Keratinocyte (primary cell): ENCODE data around the gene ATXN2. TPM values are rescaled to one million over a fixed set of nuclear protein-coding genes. Genes with fewer than 3 reads are reported as not detected.

Source experiments
- DNase-seq: peaks from one replicate; pipeline ENCODE4 v3.0.0-alpha.2; 2011; ENCODE audit warnings: low read depth, missing footprints, low spot score
- FAIRE-seq: peaks from 2 replicates; lab custom pipeline; 2011; peaks lifted over from hg19 to GRCh38; lab: Jason Lieb, UNC
- H2AFZ ChIP-seq: 2 replicates; pipeline ENCODE4 v1.6.0; 2012; ENCODE audit warnings: low read length, control low read depth, inconsistent platforms; ENCODE audit not compliant: control insufficient read depth
- H3K27ac ChIP-seq: 2 replicates; pipeline ENCODE4 v1.5.1; 2011; ENCODE audit warnings: low read length; ENCODE audit not compliant: control insufficient read depth, insufficient read depth
- H3K27me3 ChIP-seq: 3 replicates; pipeline ENCODE4 v1.6.0; 2011; ENCODE audit warnings: low read length; ENCODE audit not compliant: control insufficient read depth, insufficient read depth; ENCODE audit errors: extremely low read depth
- H3K36me3 ChIP-seq, 2 experiments: 2 replicates in 1 of 2; 3 replicates in 1 of 2; pipeline ENCODE4 v1.5.1; 2011; ENCODE audit warnings: low read length in 2 of 2, mild to moderate bottlenecking in 1 of 2; ENCODE audit not compliant: control insufficient read depth in 2 of 2, insufficient read depth in 2 of 2; ENCODE audit errors: extremely low read depth in 1 of 2
- H3K4me1 ChIP-seq: 3 replicates; pipeline ENCODE4 v1.5.1; 2011; ENCODE audit warnings: low read length; ENCODE audit not compliant: control insufficient read depth, insufficient read depth; ENCODE audit errors: extremely low read depth
- H3K4me2 ChIP-seq: 3 replicates; pipeline ENCODE4 v1.6.0; 2011; ENCODE audit warnings: low read depth, low read length; ENCODE audit not compliant: control insufficient read depth, insufficient read depth; ENCODE audit errors: extremely low read depth
- H3K4me3 ChIP-seq, 3 experiments: fragments of 200-600 bp in 1 of 3; sonication (generic) in 1 of 3; 2 replicates in 2 of 3; 3 replicates in 1 of 3; pipeline ENCODE4 v1.5.1; 2011 to 2016; ENCODE audit warnings: low read length in 3 of 3, mild to moderate bottlenecking in 3 of 3, control low read depth in 2 of 3, inconsistent platforms in 1 of 3, low read depth in 1 of 3, mixed read lengths in 1 of 3, mixed run types in 1 of 3, moderate library complexity in 1 of 3; ENCODE audit not compliant: control insufficient read depth in 2 of 3, insufficient read depth in 2 of 3; ENCODE audit errors: extremely low read depth in 1 of 3
- H3K79me2 ChIP-seq: 2 replicates; pipeline ENCODE4 v1.6.0; 2012; ENCODE audit warnings: low read length; ENCODE audit not compliant: control insufficient read depth, insufficient read depth
- H3K9ac ChIP-seq: 3 replicates; pipeline ENCODE4 v1.6.0; 2011; ENCODE audit warnings: low read length; ENCODE audit not compliant: control insufficient read depth, insufficient read depth; ENCODE audit errors: extremely low read depth
- H3K9me1 ChIP-seq: 3 replicates; pipeline ENCODE4 v1.6.0; 2011; ENCODE audit warnings: low read length; ENCODE audit not compliant: control insufficient read depth, insufficient read depth; ENCODE audit errors: extremely low read depth
- H3K9me3 ChIP-seq: 2 replicates; pipeline ENCODE4 v1.5.1; 2012; ENCODE audit warnings: low read depth, low read length; ENCODE audit not compliant: control insufficient read depth
- H4K20me1 ChIP-seq: 3 replicates; pipeline ENCODE4 v1.6.0; 2011; ENCODE audit warnings: low read length; ENCODE audit not compliant: control insufficient read depth, insufficient read depth; ENCODE audit errors: extremely low read depth
- EZH2 ChIP-seq: IDR thresholded peaks from one replicate; pipeline ENCODE4 v1.6.1; 2012; ENCODE audit warnings: inconsistent platforms, mild to moderate bottlenecking, low read length, moderate library complexity
- dilution Hi-C: fragments of 300-500 bp; cut with MboI; formaldehyde crosslinking; loops from one replicate; pipeline ENCODE4 v1.7.0; 2020; ENCODE audit warnings: low sequenced_read_pairs; ENCODE audit not compliant: extremely low pct_ligation_motif_present
- polyA plus RNA-seq, 5 experiments: library from polyadenylated mRNA; depleted of rRNA in 3 of 5; stranded (reverse) in 3 of 5; stranded (forward) in 1 of 5; unstranded in 1 of 5; fragments of >200 nt; gene quantifications; 1 replicate in 1 of 5; 2 replicates in 3 of 5; 3 replicates in 1 of 5; pipeline versions ENCODE4 v1.2.1 to v1.2.3, GENCODE V29; 2011 to 2012; ENCODE audit warnings: missing spikeins in 2 of 5, low read depth in 1 of 5, low replicate concordance in 1 of 5
- TF ChIP-seq, protein P1 (sequence below), 3 experiments: IDR thresholded peaks in 1 of 3; conservative IDR thresholded peaks in 1 of 3; optimal IDR thresholded peaks in 1 of 3; 2 replicates in 2 of 3; 3 replicates in 1 of 3; pipeline versions ENCODE3 to v1.5.1; 2011; ENCODE audit warnings: low read length in 3 of 3, mild to moderate bottlenecking in 3 of 3, moderate library complexity in 2 of 3, control low read depth in 1 of 3, inconsistent platforms in 1 of 3; ENCODE audit not compliant: insufficient read depth in 2 of 3; ENCODE audit errors: extremely low read depth in 1 of 3

ATXN2 gene
- polyA plus RNA-seq, 1 donor (not counting 4 experiments of a cell fraction or from before 2014, with no cell fraction given), result 19.6 TPM

DNA sequence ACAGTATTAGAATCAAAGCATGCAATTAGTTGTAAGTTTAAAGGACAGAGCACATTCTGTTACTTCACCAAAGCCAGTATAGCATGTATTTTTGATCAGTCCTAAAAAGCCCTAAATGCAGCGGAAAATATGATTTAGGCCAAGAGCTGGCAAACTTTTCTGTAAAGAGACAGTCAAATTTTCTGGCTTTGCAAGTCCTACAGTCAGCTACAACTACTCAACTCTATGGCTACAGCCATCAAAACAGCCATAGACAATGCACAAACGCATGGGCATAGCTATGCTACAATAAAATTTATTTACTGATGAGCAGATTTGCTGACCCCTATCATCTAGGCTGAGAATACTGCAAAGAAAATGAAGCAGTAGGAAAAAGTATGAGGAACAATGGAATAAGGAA is 52.9 kb downstream of the ATXN2 start:
- dilution Hi-C loops, result no loop called here
- Histone ChIP-seq H3K9me3 (no peaks in the 10 kb centered on the region), H3K27me3 (no peaks in the 10 kb centered on the region), H3K27ac (no peak overlapping the region), H2AFZ (no peak overlapping the region), H3K36me3 (peaks cover 10 to 14% of the 10 kb centered on the region in 2 experiments), H4K20me1 (peaks cover 3% of the 10 kb centered on the region), H3K9ac (no peak overlapping the region), H3K4me1 (no peaks in the 10 kb centered on the region), H3K4me2 (no peak overlapping the region), H3K9me1 (no peaks in the 10 kb centered on the region), H3K4me3 (no peak overlapping the region), H3K79me2 (peaks cover 4% of the 10 kb centered on the region)
- DNase-seq, result no peak
- FAIRE-seq, result no peak
- TF ChIP-seq EZH2, result no peak
- TF ChIP-seq, protein P1, sequence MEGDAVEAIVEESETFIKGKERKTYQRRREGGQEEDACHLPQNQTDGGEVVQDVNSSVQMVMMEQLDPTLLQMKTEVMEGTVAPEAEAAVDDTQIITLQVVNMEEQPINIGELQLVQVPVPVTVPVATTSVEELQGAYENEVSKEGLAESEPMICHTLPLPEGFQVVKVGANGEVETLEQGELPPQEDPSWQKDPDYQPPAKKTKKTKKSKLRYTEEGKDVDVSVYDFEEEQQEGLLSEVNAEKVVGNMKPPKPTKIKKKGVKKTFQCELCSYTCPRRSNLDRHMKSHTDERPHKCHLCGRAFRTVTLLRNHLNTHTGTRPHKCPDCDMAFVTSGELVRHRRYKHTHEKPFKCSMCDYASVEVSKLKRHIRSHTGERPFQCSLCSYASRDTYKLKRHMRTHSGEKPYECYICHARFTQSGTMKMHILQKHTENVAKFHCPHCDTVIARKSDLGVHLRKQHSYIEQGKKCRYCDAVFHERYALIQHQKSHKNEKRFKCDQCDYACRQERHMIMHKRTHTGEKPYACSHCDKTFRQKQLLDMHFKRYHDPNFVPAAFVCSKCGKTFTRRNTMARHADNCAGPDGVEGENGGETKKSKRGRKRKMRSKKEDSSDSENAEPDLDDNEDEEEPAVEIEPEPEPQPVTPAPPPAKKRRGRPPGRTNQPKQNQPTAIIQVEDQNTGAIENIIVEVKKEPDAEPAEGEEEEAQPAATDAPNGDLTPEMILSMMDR (optimal IDR thresholded peaks at IDR 0.05 in 1 of 3, IDR thresholded peaks at IDR 0.05 in 1 of 3, conservative IDR thresholded peaks at IDR 0.05 in 1 of 3; ENCODE audit: extremely low read depth in 1 of 3, insufficient read depth in 2 of 3, low read length in 3 of 3), result no peak

DNA sequence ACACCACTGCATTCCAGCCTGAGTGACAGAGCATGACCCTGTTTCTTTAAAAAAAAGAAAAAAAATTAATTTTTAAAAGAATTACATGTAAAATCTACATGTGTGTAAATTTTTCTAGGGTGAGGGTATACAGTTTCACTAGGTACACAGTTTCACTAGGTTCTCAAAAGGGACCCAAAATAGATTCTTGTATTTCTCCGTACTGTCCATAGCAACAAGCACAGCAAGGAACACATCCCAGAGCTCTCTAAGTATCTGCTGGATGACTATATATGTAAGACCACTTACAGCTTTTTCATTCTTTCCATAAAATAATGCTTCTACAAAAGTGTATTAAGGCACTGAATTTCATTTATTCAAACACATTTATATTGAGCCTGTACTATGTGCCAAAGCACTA is 55.1 kb downstream of the ATXN2 start:
- H3K27me3 ChIP-seq, result no peaks in the 10 kb centered on the region
- no peak overlapping the region for H3K9ac ChIP-seq
- dilution Hi-C loops, result no loop called here
- peaks cover 10 to 13% of the 10 kb centered on the region in 2 experiments for H3K36me3 ChIP-seq
- H3K79me2 ChIP-seq, result peaks cover 4% of the 10 kb centered on the region
- H4K20me1 ChIP-seq, result peaks cover 3% of the 10 kb centered on the region
- no peak for DNase-seq
- no peak overlapping the region for H3K4me3 ChIP-seq
- no peak overlapping the region for H3K27ac ChIP-seq
- no peaks in the 10 kb centered on the region for H3K9me1 ChIP-seq
- no peak overlapping the region for H2AFZ ChIP-seq
- no peak for FAIRE-seq
- no peak overlapping the region for H3K4me2 ChIP-seq
- no peaks in the 10 kb centered on the region for H3K9me3 ChIP-seq
- no peaks in the 10 kb centered on the region for H3K4me1 ChIP-seq
- TF ChIP-seq EZH2, result no peak
- TF ChIP-seq, protein P1 (optimal IDR thresholded peaks at IDR 0.05 in 1 of 3, IDR thresholded peaks at IDR 0.05 in 1 of 3, conservative IDR thresholded peaks at IDR 0.05 in 1 of 3; ENCODE audit: extremely low read depth in 1 of 3, insufficient read depth in 2 of 3, low read length in 3 of 3), result no peak
